HG03060 (cell line): ENCODE results near the gene CDC23.
"Not testable (repeated sequence)": the region's sequence is repeated elsewhere in the genome, so short reads cannot be mapped to it uniquely, and the experiment has no call there.

Experiments
- ATAC-seq: cut with Tn5 transposase; IDR thresholded peaks from one replicate; pipeline ENCODE4 v1.9.1; 2021; ENCODE audit warnings: low read depth, moderate number of reproducible peaks; ENCODE audit not compliant: unreplicated experiment

The CDC23 gene, protein sequence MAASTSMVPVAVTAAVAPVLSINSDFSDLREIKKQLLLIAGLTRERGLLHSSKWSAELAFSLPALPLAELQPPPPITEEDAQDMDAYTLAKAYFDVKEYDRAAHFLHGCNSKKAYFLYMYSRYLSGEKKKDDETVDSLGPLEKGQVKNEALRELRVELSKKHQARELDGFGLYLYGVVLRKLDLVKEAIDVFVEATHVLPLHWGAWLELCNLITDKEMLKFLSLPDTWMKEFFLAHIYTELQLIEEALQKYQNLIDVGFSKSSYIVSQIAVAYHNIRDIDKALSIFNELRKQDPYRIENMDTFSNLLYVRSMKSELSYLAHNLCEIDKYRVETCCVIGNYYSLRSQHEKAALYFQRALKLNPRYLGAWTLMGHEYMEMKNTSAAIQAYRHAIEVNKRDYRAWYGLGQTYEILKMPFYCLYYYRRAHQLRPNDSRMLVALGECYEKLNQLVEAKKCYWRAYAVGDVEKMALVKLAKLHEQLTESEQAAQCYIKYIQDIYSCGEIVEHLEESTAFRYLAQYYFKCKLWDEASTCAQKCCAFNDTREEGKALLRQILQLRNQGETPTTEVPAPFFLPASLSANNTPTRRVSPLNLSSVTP

DNA sequence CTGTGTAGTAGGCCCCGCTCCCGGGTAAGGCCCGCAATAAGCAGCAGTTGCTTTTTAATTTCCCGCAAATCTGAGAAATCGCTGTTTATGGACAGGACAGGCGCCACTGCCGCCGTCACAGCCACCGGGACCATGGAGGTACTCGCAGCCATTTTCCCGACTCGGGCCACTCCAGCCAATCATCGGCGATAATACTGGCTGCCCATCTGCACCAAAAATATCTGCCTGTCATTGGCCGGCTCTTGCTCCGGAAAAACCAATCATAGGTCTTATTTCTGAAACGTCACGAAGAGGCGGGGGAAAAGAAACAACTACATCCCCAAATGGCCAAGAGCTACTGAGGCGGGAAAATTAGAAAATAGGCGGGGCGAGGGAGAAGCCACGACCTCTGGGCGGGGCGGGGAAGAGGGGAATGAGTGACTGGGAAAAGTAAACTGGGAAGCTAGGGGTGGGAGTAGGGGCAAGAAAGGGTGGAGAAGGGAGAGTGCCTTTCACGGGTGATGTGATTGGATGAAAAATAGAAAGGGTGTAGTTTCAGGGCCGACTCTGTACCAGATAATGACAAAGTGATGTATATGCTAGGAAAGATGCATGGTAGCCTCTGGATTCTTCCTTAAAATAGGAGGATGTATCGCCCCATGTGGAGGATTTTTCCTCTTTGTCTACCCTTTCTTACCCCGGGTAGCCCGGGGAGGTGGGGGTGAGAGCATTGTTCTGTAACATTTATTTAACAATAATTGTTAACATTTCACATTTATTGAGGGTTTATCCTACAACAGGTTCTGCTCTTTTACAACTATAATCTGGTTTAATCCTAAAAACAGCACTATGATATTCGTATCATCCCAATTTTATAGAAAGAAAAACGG lies at the start of gene CDC23:
CDC23 (minus strand) TSS at position 163 of the 869 bp plus-strand sequence; CDS start at position 152, 11 bp downstream.
- peak; percentile 89 for ATAC-seq

DNA sequence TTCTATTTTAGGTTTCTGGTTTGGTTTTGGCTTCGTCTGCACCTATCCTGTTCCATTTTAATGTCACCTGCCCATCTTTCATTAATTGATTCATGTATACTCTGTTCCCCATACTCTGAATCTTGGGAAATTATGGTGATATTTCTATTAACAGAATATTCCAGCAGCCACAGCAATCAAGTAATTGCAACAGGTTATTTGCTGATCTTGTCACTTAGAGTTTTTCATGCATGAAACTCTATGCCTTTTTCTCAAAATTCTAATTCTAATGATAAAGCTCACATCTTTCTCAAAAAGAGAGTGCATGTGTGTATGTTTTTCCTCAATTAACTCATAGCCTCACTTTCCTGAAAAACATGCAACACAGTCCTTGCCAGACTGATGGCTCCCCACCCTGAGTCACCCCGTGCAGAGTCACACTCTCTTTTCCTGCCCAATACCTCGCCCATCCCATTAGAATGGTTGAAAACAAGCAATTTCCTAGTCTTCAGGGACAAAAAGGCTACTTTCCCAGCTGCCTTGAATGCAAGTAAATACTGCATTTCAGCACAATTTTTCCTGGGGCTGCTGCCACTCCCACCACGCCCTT lies 45.7 kb upstream of the CDC23 start:
- no peak for ATAC-seq

- ATAC-seq: no peak
These were observed 44.5 kb upstream of the CDC23 start for GRCh38 chr5:138257583-138257982.

DNA sequence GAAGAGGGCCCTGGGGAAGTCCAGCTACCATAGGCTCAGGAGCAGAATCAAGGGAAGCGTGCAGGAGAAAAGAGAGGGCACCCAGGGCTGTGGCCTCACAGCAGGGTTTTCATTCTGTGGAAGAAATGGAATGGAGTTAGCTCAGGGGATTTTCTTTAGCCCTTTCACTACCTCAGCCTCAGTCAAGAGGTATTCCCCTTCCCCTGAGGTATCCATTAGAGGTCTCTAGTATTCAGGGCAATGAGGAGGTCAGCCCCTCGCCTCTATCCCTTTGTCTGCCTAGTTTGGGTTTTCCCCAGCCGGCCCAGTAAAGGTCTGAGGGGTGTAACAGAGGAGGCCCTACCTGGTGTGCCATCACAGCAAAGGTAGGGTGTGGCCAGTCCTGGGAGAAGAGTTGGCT lies 39.8 kb upstream of the CDC23 start:
- no peak for ATAC-seq

DNA sequence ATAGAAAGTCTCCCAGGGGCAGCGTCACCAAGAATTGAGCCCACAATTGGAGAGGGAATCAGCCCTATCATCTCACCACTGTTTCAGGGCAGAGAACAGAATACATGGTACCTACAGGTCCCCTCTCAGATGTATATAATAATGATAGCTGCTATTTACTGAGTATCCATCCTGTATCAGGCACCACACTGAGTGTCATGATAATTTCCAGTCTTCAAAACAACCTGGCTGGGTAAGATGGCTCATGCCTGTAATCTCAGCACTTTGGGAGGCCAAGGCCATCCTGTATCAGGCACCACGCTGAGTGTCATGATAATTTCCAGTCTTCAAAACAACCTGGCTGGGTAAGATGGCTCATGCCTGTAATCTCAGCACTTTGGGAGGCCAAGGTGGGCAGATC lies 34.7 kb upstream of the CDC23 start:
- ATAC-seq: not testable (repeated sequence)

DNA sequence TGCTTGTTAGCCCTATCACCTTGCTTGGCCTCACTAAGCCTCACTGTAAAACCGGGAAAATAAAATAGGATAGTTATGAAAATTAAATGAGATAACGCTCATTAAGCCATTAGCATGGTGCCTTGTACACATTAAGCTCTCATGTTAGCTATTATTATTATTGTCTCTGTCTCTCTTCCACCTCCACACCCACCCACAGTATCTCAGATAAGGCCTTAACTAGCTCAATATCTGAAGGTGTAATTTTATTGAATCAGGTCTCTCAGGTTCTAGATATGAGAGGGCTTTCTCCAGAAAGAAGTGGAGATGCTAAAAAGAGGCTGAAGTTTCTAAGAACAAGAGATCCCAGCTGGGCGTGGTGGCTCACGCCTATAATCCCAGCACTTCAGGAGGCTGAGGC lies 33.7 kb upstream of the CDC23 start:
- ATAC-seq: no peak

GRCh38 chr5:138246334-138246733 lies 33.2 kb upstream of the CDC23 start:
- no peak for ATAC-seq

DNA sequence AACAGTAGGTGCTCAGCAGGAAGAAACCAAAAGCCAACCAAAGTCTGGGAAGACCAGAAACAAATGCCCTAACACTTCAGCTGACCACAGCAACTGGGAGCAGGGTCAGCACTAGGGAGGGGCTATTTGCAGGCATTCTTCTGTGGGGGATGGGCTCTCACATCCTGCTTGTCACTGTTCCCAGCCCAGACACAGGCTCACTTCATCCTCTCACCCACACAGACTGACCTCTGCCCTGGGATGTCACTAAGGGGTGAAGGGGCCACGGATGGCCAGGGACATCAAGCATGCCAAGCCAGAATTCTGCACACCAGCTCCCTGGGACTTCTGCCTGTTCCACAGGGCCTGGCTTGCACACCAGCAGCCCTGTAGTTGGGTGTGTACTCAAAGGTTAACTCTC lies 32.6 kb upstream of the CDC23 start:
- no peak for ATAC-seq

- no peak for ATAC-seq
These were observed 30.7 kb upstream of the CDC23 start for GRCh38 chr5:138243794-138244193.

GRCh38 chr5:138241688-138242571 lies 28.8 kb upstream of the CDC23 start:
- no peak for ATAC-seq

GRCh38 chr5:138240650-138241385 lies 27.7 kb upstream of the CDC23 start:
- ATAC-seq: no peak

- ATAC-seq: no peak
These were observed 24.9 kb upstream of the CDC23 start for GRCh38 chr5:138238034-138238433.

DNA sequence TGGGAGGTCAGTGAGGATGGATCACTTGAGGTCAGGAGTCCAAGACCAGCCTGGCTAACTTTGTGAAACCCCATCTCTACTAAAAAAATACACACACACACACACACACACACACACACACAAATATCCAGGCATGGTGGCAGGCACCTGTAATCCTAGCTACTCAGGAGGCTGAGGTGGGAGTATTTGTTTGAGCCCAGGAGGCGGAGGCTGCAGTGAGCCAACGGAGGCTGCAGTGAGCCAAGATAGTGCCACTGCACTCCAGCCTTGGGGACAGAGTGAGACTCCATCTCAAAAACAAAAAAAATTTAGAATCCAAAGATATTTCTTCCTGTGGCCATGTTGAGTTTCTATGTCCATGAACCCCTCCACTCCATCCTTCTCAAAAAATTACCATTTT lies 21.5 kb upstream of the CDC23 start:
- ATAC-seq: no peak

- ATAC-seq: no peak
These were observed 20.2 kb upstream of the CDC23 start for GRCh38 chr5:138233280-138233679.

- ATAC-seq: no peak
These were observed 18.0 kb upstream of the CDC23 start for GRCh38 chr5:138230981-138231589.

DNA sequence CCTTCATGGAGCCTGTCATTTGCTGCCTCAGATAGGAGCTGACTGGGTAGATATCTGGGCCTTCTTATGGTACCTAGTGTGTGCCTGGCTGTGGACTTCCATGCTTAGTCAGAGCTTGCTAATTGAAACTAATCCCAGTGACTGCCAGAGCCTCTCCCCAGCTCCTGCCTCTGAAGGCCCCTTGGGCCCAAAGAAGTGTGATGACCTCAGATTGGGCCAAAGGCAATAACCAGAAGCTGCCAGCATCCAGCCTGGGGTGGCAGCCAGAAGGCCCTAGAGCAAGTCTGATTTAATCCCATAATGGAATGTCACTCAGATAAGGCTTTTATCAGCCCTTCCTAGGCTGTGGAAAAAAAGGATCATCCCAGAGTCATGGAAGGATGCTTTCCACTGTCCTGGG lies 17.1 kb upstream of the CDC23 start:
- no peak for ATAC-seq

- ATAC-seq: no peak
These were observed 16.3 kb upstream of the CDC23 start for GRCh38 chr5:138229387-138229786.

- no peak for ATAC-seq
These were observed 13.8 kb upstream of the CDC23 start for GRCh38 chr5:138226910-138227309.

DNA sequence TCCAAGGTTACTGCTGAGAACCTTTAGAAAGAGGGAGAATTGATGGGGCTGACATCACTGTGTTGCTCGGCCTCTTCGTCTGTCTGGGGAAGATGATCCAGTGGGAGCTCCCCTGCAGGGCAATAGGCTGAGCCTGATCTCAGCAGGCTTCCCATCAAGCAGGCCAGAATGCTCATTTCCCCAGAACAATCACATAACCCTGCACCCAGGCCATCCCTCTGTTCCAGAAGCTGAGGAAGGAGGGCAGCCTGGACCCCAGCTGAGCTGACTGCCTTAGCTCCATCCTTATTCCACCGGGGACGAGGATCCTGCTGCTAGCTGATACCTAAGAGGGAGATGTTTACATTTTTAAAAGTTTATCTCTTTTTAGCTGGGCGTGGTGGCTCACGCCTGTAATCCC lies 11.6 kb upstream of the CDC23 start:
- no peak for ATAC-seq
